Stimulated activated CD4-positive, alpha-beta T cell treated with anti-CD3 and anti-CD28 coated beads, TNF-alpha, amount 100 ng/mL, for 48 hours (primary cell): ENCODE results near the gene STATH.
"Not testable (repeated sequence)": the region's sequence is repeated elsewhere in the genome, so short reads cannot be mapped to it uniquely, and the experiment has no call there.

ENCODE experiments used
- DNase-seq, 3 donors: peaks; one replicate each; pipeline ENCODE4 v3.0.0-alpha.2; 2020; ENCODE audit warnings: low read depth in 3 of 3

The STATH gene, protein sequence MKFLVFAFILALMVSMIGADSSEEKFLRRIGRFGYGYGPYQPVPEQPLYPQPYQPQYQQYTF

DNA sequence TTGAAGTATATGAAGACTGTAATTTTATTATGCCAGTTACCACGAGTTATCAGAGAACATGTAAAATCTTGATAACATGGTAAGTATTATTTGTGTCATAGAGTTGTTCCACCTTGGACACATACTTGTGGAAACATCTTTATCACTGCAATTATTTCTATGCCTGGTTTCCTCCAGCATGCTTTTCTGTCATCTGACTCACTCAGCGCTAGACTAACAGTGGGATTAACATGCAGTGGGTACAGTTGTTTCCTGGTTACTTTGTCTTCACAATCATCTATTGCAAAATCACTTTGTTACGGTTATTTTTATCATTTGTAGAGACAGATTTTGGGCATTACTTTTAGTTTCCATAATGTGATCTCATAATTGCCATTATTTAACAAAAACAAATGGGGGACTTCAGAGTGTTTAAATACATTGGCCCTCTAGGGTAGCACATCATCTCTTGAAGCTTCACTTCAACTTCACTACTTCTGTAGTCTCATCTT is at the start of gene STATH:
Gene STATH (plus strand): TSS at position 441 of the 491 bp plus-strand sequence. CDS start 2,472 bp downstream, outside the sequence.
- no peak for DNase-seq

DNA sequence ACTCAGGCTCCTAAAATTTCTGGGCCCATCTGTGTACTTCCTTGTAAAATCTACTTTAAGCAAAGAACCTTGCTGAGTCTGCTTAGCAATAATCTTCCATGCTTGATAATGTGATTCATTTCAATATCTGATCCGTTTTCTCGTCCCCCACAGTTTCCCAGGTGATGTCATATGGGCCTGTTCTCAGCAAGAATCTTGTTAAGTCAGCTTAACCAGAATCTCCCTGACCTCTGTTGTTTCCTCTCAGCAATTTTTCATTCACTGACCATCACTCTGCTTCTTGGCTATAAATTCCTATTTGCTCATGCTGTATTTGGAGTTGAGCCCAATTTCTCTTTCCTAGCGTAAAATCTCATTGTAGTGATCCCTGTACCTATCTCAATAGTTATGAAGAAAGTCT is 44.2 kb upstream of the STATH start:
- no peak for DNase-seq

DNA sequence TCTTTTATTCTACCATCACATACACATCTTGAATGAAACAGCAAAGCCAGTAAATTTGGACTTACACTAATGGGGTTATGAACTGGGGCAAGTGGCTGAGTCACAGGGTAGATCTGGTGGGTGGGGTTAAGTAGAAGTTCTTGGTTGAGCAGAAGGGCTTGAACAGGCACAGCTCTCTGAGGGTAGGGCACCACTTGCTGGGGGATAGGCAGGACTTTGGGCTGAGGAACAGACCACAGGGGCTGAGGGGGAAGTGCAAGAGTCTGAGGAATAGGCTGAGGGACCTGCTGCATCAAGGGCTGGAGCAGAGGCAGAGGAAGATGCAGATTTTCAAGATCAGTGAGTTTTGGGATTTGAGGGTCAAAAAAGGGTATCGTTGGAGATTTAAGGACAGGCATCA is 38.6 kb upstream of the STATH start:
- no peak for DNase-seq

DNA sequence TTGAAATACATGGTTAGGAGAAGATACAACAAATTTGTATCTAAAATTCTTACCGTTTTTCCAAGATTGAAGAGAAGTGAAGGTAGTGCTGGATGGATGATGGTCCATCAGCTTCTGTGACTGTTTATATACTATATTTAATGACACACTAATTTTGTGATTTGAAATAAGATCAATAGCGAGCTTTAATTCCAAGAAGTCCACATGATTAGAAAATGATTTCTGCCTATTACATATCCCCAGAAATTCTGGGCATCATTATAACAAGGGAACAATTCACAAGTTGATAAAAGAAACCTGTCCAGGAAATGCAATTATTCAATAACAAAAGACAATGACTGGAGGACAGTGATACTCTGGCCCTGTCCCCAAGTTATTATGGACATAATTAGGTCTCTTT is 30.1 kb upstream of the STATH start, which contains the start of gene CSN2:
Gene CSN2 (minus strand): TSS at position 101 of the 400 bp plus-strand sequence. CDS start 4,733 bp downstream, outside the sequence.
- DNase-seq = no peak

DNA sequence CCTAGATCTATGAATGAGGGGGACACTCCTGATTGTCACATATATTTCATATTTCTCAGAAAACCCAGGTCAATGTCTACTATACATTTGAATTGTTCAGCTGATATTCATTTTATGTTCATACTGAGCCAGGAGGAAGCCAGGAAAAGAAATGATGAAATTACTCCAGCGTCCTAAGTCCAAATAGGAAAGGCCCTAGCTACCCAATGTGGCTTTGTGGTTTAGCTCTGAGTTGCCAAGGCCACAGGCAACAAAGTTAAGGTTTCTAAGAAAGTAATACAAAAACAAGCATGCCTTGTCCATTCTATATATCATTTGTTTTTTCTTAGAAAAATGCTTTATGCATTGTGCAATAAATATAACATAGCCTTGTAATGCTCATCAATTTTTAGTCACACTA is 25.7 kb upstream of the STATH start:
- DNase-seq = no peak

DNA sequence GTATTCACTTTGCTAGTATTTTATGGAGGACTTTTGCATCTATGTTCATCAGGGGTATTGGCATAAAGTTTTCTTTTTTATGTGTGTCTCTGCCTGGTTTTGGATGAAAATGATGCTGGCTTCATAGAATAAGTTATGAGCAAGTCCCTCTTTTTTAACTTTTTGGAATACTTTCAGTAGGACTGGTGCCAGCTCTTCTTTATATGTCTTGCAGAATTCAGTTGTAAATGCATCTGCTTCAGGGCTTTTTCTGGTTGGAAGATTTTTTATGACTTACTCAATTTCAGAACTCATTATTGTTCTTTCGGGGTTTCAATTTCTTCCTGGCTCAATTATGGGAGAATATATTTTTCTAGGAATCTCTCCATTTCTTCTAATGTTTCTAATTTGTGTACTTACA is 21.1 kb upstream of the STATH start:
- no peak for DNase-seq

DNA sequence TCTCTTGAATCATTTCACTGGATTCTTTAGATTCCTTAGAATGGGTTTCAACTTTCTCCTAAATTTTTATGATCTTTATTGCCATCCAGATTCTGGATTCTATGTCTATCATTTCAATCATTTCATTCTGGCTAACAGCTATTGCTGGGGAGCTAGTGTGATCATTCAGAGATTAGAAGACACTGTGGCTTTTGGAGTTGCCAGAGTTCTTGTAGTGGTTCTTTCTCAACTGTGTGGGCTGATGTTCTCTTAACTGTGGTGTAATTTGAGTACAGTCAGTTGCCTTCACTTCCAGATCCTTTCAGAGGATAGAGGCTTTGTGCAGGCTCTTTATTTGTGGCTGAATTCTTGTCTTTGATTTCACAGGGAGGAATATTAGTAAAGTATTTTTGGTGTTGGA is 18.2 kb upstream of the STATH start:
- no peak for DNase-seq

DNA sequence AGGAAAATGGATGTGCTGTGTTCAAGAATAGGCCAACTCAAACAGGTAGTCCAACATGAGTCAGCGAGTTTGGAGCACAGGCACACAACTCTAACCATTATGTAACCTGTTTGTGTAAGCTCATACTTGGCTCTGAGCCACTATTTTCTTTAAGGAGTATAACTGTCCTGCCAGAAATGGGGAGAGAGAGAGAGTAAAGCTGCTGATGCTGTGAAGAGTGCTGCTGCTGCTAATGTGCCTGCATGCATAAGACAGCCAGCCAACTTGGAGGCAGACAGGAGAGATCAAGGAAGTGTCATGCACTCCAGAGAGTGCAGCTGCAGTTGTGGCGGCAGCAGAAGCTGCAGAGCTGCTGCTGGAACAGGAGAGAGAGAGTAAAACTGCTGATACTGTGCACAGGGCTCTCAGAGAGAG is 11.7 kb upstream of the STATH start:
- no peak for DNase-seq

DNA sequence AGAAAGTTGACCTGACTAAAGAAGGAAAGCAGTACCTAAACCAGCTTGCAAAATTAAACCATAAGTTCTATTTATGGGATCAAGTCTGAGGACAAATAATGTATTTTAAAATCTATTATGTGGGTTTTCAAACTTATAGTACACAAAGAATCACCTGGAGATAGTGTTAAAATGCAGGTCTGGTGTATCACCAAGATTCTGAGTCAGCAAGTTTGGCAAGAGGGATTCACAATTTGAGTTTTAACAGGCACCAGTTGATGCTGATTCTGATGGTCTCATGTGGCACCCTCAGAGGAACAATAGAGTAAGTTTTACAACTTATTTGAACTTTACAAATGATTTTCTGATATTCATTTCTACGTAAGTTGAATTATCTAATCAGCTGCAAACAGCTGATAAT is 9.1 kb upstream of the STATH start:
- no peak for DNase-seq

DNA sequence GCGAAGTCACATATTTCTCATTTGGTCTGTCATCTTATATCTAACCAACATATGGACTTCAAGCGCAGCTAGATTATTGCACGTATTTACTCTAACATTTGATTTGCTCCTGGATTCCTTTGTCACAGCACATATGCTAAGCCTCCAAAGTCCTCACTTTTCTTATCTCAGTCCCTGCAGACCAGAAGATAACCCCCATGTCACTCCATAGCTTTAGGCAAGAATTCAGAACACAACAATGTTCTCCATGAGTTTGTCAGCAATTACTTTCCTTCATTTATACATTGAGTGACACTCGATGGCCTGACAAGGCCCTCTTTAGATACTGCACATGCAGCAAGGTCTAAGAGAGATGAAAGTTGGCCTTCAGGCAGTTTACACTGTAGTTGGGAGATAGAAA is 4.8 kb upstream of the STATH start:
- no peak for DNase-seq

DNA sequence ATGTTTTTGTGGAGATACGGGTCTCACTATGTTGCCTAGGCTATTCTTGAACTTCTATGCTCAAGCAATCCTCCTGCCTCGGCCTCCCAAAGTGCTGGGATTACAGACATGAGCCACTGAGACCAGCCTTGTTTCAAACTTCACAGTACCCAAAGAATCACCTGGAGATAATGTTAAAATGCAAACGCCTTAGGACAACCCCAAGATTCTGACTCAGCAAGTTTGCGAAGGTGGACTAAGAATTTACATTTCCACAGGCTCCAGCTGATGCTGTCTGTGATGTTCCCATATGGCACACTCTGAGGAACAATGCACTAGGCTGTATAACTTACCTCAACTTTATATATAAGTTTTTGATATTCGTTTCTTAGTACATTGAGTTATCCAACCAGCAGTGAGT is 984 bp upstream of the STATH start:
- no peak for DNase-seq

DNA sequence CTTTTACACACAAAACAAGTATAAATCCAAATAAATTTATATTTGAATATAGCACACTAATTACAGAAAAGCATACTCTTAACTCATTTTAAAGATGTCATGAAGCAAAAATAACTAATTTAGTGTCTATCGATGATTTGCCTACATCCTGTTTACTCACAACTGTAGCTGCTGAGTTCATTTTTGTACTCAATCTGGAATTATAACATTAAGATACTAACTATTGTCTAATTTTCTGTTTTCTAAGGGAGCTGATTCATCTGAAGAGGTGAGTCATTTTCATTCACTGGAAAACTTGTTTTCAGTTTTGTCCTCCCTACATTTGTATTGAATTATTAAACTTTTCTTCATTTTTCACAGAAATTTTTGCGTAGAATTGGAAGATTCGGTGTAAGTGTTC is 3.7 kb downstream of the STATH start:
- no peak for DNase-seq

DNA sequence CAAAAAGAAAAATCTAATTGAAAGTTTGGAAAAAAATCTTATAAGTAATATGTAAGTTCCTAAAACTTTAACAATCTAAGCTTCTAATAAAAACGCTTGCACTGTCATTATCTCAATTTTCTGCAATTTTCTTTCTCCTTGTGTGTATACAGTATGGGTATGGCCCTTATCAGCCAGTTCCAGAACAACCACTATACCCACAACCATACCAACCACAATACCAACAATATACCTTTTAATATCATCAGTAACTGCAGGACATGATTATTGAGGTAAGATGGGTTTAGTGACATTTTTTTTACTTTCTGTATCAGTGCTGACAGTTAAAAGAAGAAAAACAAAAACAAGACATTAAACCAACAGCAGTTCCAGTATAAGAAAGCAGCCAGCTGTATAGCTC is 4.9 kb downstream of the STATH start:
- DNase-seq = no peak

DNA sequence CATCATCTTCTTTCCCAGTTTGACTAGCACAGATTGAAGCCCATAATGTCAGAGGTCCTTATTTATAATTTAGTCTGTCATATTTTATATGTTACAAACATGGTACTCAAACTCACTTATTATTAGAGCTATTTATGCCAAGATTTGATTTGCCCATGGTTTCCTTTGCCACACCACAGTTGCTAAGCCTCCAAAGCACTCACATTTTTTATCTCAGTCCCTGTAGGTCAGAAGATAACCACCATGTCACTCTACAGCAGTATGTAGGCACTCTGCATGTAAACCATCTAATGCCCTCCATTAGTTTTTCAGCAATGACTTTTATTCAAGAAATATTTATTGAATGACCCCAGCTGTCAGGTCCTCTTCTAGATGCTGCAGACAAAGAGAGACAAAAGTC is 6.7 kb downstream of the STATH start:
- no peak for DNase-seq

DNA sequence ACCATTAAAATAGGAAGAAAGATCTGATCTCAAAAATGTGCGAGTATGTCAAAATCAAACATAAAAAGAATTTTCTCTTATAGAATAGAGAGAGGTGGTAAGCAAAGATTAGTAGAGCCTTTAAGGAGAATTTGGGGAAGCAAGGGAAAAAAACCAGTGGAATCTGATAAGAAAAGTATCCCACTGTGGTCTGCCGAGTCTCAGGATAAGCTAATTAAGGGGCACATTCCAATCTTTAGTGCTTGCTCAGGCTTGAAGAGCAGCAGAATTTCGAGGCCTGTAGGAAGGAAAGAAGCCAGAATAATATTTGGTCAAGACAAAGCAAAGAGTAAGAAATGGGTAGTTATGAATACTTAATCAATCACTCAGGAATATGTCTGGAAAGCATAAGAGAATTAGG is 13.0 kb downstream of the STATH start:
- DNase-seq = no peak

DNA sequence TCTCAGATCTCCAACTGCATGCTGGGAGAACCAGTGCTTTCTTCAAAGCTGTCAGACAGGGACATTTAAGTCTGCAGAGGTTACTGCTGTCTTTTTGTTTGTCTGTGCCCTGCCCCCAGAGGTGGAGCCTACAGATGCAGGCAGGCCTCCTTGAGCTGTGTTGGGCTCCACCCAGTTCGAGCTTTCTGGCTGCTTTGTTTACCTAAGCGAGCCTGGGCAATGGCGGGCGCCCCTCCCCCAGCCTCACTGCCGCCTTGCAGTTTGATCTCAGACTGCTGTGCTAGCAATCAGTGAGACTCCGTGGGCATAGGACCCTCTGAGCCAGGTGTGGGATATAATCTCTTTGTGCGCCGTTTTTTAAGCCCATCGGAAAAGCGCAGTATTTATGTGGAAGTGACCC is 23.2 kb downstream of the STATH start:
- not testable (repeated sequence) for DNase-seq

DNA sequence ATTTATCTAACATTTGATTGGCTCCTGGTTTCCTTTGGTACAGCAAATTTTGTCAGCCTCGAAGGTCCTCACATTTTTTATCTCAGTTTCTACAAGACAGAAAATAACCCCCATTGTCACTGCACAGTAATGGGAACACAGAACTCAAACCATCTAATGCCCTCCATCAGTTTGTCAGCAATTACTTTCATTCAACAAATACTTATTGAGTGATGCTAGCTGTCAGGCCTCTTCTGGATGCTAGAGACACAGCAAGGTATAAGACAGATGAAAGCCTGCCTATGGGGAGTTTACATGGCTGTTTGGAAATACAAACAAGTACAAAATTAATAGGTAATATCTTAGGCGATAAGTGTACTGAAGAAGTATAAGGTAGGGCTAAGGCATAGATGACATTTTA is 27.5 kb downstream of the STATH start:
- no peak for DNase-seq

DNA sequence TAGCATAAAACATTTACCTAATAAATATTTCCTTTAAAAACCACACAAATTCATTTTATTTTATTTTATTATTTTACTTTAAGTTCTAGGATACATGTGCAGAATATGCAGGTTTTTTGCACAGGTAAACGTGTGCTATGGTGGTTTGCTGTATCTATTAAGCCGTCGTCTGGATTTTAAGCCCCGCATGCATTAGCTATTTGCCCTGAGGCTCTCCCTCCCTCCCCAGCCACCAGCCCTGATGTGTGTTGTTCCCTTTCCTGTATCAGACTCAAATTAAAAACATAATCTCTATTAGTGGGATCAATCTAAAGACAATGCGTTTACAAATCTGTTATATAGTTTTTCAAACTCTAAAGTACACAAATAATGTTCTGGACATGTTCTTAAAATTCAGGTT is 31.2 kb downstream of the STATH start:
- DNase-seq = no peak

DNA sequence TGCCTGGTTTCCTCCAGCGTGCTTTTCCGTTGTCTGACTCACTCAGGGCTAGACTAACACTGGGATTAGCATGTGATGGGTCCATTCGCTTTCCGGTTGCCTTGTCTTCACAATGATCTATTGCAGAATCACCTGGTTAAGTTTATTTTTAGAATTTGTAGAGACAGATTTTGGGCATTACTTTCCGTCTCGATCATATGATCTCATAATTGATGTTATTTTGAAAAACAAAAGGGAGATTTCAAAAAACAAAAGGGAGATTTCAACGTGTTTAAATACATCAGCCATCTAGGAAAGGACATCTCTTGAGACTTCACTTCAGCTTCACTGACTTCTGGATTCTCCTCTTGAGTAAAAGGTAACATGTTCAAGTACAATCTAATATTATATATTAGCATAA is 32.4 kb downstream of the STATH start, which contains the start of gene HTN3:
Gene HTN3 (plus strand): TSS at position 301 of the 400 bp plus-strand sequence. CDS start 2,282 bp downstream, outside the sequence.
- DNase-seq = not testable (repeated sequence)

DNA sequence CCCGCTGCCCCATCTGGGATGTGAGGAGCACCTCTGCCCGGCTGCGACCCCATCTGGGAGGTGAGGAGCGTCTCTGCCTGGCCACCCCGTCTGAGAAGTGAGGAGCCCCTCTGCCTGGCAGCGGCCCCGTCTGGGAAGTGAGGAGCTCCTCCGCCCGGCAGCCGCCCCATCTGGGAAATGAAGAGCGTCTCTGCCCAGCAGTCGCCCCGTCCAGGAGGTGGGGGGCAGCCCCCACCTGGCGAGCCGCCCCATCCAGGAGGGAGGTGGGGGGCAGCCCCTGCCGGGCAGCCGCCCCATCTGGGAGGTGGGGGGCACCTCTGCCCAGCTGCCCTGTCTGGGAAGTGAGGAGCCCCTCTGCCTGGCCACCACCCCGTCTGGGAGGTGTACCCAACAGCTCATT is 41.8 kb downstream of the STATH start:
- DNase-seq = not testable (repeated sequence)

DNA sequence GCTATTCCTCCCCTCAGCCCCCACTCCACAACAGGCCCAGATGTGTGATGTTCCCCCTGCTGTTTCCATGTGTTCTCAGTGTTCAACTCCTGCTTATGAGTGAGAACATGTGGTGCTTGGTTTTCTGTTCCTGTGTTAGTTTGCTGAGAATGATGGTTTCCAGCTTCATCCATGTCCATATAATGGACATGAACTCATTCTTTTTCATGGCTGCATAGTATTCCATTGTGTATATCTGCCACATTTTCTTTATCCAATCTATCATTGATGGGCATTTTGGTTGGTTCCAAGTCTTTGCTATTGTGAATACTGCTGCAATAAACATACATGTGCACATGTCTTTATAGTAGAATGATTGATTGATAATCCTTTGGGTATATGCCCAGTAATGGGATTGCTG is 44.2 kb downstream of the STATH start:
- DNase-seq = not testable (repeated sequence)

DNA sequence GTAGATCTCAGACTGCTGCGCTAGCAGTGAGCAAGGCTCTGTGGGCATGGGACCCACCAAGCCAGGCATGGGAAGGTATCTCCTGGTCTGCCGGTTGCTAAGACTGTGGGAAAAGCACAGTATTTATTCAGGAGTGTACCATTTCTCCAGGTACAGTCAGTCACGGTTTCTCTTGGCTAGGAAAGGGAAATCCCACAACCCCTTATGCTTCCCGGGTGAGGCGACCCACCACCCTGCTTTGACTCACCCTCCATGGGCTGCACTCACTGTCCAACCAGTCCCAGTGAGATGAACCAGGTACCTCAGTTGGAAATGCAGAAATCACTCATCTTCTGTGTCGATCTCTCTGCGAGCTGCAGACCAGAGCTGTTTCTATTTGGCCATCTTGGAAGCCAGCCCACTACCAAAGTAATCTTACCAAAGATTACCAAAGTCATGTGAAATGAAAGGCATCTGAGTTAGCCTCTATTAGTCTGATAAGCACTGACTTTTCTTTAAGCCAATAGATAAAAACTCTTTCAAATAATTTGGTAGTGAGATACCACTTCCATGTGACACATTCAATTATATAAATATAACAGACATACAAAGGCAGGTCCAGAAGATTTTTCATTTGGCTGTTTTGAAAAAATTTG is 46.0 kb downstream of the STATH start:
- no peak for DNase-seq

DNA sequence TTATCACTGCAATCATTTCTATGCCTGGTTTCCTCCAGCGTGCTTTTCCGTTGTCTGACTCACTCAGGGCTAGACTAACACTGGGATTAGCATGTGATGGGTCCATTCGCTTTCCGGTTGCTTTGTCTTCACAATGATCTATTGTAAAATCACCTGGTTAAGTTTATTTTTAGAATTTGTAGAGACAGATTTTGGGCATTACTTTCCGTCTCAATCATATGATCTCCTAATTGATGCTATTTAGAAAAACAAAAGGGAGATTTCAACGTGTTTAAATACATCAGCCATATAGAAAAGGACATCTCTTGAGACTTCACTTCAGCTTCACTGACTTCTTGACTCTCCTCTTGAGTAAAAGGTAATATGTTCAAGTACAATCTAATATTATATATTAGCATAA is 54.4 kb downstream of the STATH start, which contains the start of gene HTN1:
Gene HTN1 (plus strand): TSS at position 301 of the 400 bp plus-strand sequence. CDS start 2,639 bp downstream, outside the sequence.
- not testable (repeated sequence) for DNase-seq
